ENCODE data around the gene LTC4S.

DNA sequence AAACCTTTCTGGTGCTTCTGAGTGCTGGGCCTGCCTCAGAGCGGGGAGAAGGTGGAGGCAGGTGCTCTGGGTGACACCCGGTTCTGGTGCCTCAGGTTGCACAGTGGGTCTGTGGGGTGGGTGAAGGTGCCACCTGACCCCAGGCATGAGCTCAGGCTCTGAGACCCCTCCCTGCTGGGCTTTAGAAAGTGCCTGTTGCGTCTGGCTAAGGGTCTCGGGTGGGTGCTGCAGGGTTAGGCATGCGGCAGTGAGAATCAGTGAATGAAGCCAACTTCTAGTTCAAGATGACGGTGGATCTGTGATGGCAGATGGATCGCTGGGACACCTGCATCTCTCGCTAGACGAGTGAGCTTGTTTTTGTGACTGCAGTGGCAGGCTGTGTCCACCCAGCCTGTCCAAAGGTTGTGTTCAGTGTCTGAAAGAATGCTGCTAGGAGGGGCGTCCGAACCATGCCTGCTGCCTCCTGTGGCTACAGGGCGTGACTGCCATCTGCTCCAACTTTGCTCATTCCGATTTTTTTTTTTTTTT, 31.9 kb downstream of the LTC4S start:
- TF ChIP-seq, protein P1, sequence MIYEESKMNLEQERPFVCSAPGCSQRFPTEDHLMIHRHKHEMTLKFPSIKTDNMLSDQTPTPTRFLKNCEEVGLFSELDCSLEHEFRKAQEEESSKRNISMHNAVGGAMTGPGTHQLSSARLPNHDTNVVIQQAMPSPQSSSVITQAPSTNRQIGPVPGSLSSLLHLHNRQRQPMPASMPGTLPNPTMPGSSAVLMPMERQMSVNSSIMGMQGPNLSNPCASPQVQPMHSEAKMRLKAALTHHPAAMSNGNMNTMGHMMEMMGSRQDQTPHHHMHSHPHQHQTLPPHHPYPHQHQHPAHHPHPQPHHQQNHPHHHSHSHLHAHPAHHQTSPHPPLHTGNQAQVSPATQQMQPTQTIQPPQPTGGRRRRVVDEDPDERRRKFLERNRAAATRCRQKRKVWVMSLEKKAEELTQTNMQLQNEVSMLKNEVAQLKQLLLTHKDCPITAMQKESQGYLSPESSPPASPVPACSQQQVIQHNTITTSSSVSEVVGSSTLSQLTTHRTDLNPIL (CRISPR knock-in tag; IDR thresholded peaks at IDR 0.05; ENCODE audit: low read depth): no peak
- TF ChIP-seq TOX (CRISPR knock-in tag; IDR thresholded peaks at IDR 0.05; ENCODE audit: borderline replicate concordance) (no peak), ZC3H10 (CRISPR knock-in tag; IDR thresholded peaks at IDR 0.05) (no peak), ARNTL (CRISPR knock-in tag; IDR thresholded peaks at IDR 0.05; ENCODE audit: borderline replicate concordance, low read depth) (no peak), ZFP30 (CRISPR knock-in tag; IDR thresholded peaks at IDR 0.05) (no peak), ISL1 (CRISPR knock-in tag; IDR thresholded peaks at IDR 0.05) (no peak), ZFP3 (CRISPR knock-in tag; IDR thresholded peaks at IDR 0.05) (no peak), TCF4 (CRISPR knock-in tag; IDR thresholded peaks at IDR 0.05; ENCODE audit: borderline replicate concordance) (no peak), ZNF8 (CRISPR knock-in tag; IDR thresholded peaks at IDR 0.05) (no peak)
- TF ChIP-seq, protein P2, sequence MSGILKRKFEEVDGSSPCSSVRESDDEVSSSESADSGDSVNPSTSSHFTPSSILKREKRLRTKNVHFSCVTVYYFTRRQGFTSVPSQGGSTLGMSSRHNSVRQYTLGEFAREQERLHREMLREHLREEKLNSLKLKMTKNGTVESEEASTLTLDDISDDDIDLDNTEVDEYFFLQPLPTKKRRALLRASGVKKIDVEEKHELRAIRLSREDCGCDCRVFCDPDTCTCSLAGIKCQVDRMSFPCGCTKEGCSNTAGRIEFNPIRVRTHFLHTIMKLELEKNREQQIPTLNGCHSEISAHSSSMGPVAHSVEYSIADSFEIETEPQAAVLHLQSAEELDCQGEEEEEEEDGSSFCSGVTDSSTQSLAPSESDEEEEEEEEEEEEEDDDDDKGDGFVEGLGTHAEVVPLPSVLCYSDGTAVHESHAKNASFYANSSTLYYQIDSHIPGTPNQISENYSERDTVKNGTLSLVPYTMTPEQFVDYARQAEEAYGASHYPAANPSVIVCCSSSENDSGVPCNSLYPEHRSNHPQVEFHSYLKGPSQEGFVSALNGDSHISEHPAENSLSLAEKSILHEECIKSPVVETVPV (CRISPR knock-in tag; IDR thresholded peaks at IDR 0.05): no peak
- TF ChIP-seq, protein P3, sequence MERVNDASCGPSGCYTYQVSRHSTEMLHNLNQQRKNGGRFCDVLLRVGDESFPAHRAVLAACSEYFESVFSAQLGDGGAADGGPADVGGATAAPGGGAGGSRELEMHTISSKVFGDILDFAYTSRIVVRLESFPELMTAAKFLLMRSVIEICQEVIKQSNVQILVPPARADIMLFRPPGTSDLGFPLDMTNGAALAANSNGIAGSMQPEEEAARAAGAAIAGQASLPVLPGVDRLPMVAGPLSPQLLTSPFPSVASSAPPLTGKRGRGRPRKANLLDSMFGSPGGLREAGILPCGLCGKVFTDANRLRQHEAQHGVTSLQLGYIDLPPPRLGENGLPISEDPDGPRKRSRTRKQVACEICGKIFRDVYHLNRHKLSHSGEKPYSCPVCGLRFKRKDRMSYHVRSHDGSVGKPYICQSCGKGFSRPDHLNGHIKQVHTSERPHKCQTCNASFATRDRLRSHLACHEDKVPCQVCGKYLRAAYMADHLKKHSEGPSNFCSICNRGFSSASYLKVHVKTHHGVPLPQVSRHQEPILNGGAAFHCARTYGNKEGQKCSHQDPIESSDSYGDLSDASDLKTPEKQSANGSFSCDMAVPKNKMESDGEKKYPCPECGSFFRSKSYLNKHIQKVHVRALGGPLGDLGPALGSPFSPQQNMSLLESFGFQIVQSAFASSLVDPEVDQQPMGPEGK (CRISPR knock-in tag; IDR thresholded peaks at IDR 0.05; ENCODE audit: borderline replicate concordance): no peak; the same call in 1 of the 2 replicates
- TF ChIP-seq, protein P4, sequence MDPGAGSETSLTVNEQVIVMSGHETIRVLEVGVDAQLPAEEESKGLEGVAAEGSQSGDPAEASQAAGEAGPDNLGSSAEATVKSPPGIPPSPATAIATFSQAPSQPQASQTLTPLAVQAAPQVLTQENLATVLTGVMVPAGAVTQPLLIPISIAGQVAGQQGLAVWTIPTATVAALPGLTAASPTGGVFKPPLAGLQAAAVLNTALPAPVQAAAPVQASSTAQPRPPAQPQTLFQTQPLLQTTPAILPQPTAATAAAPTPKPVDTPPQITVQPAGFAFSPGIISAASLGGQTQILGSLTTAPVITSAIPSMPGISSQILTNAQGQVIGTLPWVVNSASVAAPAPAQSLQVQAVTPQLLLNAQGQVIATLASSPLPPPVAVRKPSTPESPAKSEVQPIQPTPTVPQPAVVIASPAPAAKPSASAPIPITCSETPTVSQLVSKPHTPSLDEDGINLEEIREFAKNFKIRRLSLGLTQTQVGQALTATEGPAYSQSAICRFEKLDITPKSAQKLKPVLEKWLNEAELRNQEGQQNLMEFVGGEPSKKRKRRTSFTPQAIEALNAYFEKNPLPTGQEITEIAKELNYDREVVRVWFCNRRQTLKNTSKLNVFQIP (CRISPR knock-in tag; IDR thresholded peaks at IDR 0.05; ENCODE audit: borderline replicate concordance, low read depth): no peak

Measured in SK-N-SH treated with all-trans-retinoic acid at 6 μM for 48 hours (cell line).